Ascending aorta (tissue), 2 donors: ENCODE measurements around the gene IFNGR2. TPM values are rescaled to one million over a fixed set of nuclear protein-coding genes. Genes with fewer than 3 reads are reported as not detected.
A peak's percentile ranks its signal among the peaks of the same experiment; 100 is the strongest.

Source experiments
- DNase-seq, 2 donors: peaks; one replicate each; pipeline ENCODE4 v3.0.0-alpha.2; 2019; ENCODE audit warnings: low spot score in 2 of 2
- H3K27ac ChIP-seq, 2 donors: fragments of 200-600 bp; sonication (generic); one replicate each; pipeline ENCODE4 v1.5.1; 2016 to 2017; ENCODE audit warnings: mild to moderate bottlenecking in 1 of 2
- H3K27me3 ChIP-seq: fragments of 200-600 bp; sonication (generic); one replicate; pipeline ENCODE4 v1.5.1; 2017
- H3K36me3 ChIP-seq, 2 donors: fragments of 200-600 bp; sonication (generic); one replicate each; pipeline ENCODE4 v1.5.1; 2016
- H3K4me1 ChIP-seq, 2 donors: fragments of 200-600 bp; sonication (generic); one replicate each; pipeline ENCODE4 v1.5.1; 2016 to 2017; ENCODE audit warnings: mild to moderate bottlenecking in 1 of 2
- H3K4me3 ChIP-seq, 2 donors: fragments of 200-600 bp; sonication (generic); one replicate each; pipeline ENCODE4 v1.5.1; 2016 to 2017; ENCODE audit warnings: mild to moderate bottlenecking in 1 of 2
- H3K9me3 ChIP-seq, 2 donors: fragments of 200-600 bp; sonication (generic); one replicate each; pipeline ENCODE4 v1.5.1; 2016
- intact Hi-C: fragments of 100-400 bp; cut with DNase I; formaldehyde crosslinking; loops from one replicate; pipeline ENCODE4 v1.15.1; 2023
- total RNA-seq: library from RNA; depleted of rRNA; stranded (reverse); fragments of >200 nt; gene quantifications from one replicate; pipeline ENCODE4 v1.1.0, GENCODE V29; 2016
- TF ChIP-seq, protein P1 (sequence below), 3 experiments: fragments of 200-600 bp in 2 of 3; fragments of 450-650 bp in 1 of 3; sonication (generic) in 2 of 3; IDR thresholded peaks; one replicate each; pipeline ENCODE4 v1.5.1; 2016 to 2019; ENCODE audit warnings: antibody characterized with exemption in 3 of 3, mild to moderate bottlenecking in 1 of 3, moderate library complexity in 1 of 3

The IFNGR2 gene
- total RNA-seq, 1 donor from 2014 or later = 46.4 TPM

DNA sequence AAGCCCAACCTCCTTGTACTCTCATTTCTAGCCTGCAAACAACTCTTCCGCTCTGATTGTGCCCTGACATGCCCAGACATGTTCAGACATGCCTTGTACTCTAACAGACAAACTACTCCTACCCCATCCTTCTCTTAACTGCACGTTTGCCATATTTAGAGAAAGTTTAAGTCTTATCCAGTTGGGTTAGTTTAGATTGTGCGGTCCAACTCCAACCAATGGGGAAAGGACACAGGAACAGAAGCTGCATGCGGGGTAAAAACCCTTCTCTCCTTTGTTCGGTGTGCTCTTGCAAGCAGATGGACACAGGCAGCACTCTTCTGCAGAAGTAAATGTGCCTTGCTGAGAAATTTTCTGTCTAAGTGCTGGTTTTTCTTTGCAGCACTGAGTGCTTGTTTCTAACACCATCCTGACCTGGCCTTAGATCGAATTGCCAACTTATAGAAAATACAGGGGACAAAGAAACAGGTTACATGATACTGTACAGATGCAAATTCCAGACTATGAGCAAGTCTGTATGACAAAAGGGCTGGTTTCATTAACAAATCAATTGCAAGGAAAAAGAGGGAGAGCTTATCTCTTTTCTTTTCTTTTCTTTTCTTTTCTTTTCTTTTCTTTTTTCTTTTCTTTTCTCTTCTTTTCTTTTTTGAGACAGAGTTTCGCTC is 35.8 kb upstream of the IFNGR2 start:
- intact Hi-C loops = no loop called here
- no peak overlapping the region for H3K4me3 ChIP-seq
- no peaks in the 10 kb centered on the region for H3K27me3 ChIP-seq
- H3K4me1 ChIP-seq = no peaks in the 10 kb centered on the region
- H3K27ac ChIP-seq = no peak overlapping the region
- peaks cover 11 to 22% of the 10 kb centered on the region in 2 donors for H3K9me3 ChIP-seq
- peak in 1 of 2 donors; percentile 3 for DNase-seq
- TF ChIP-seq, protein P1, sequence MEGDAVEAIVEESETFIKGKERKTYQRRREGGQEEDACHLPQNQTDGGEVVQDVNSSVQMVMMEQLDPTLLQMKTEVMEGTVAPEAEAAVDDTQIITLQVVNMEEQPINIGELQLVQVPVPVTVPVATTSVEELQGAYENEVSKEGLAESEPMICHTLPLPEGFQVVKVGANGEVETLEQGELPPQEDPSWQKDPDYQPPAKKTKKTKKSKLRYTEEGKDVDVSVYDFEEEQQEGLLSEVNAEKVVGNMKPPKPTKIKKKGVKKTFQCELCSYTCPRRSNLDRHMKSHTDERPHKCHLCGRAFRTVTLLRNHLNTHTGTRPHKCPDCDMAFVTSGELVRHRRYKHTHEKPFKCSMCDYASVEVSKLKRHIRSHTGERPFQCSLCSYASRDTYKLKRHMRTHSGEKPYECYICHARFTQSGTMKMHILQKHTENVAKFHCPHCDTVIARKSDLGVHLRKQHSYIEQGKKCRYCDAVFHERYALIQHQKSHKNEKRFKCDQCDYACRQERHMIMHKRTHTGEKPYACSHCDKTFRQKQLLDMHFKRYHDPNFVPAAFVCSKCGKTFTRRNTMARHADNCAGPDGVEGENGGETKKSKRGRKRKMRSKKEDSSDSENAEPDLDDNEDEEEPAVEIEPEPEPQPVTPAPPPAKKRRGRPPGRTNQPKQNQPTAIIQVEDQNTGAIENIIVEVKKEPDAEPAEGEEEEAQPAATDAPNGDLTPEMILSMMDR (IDR thresholded peaks at IDR 0.05) = no peak
- no peaks in the 10 kb centered on the region for H3K36me3 ChIP-seq

DNA sequence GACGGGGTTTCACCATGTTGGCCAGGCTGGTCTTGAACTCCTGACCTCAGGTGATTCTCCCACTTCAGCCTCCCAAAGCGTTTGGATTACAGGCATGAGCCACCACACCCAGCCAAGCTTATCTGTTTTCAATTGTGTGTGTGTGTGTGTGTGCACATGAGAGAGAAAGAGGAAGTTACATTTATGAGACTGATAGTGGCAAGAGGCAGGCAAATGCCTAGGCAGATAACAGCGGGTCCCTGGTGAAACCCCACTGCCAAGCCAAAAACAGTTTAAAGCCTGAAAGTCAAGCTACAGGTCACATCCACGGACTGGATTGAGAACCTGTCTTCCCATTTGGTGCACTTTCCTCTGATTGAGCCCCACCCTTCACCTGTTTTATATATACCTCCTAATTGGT is 35.1 kb upstream of the IFNGR2 start:
- H3K27ac ChIP-seq = no peak overlapping the region
- TF ChIP-seq, protein P1 (IDR thresholded peaks at IDR 0.05) = no peak
- no peak overlapping the region for H3K4me3 ChIP-seq
- intact Hi-C loops = no loop called here
- H3K9me3 ChIP-seq = peaks cover 11 to 22% of the 10 kb centered on the region in 2 donors
- H3K36me3 ChIP-seq = no peaks in the 10 kb centered on the region
- no peak for DNase-seq
- H3K27me3 ChIP-seq = no peaks in the 10 kb centered on the region
- no peaks in the 10 kb centered on the region for H3K4me1 ChIP-seq

- H3K27ac ChIP-seq = no peak overlapping the region
- TF ChIP-seq, protein P1 (IDR thresholded peaks at IDR 0.05) = no peak
- H3K9me3 ChIP-seq = peaks cover 11 to 22% of the 10 kb centered on the region in 2 donors
- no peaks in the 10 kb centered on the region for H3K27me3 ChIP-seq
- intact Hi-C loops = no loop called here
- H3K4me3 ChIP-seq = no peak overlapping the region
- DNase-seq = no peak
- no peaks in the 10 kb centered on the region for H3K4me1 ChIP-seq
- H3K36me3 ChIP-seq = no peaks in the 10 kb centered on the region
These were observed 34.6 kb upstream of the IFNGR2 start for GRCh38 chr21:33368576-33368975.

GRCh38 chr21:33369586-33369985 is 33.6 kb upstream of the IFNGR2 start:
- DNase-seq = no peak
- Histone ChIP-seq H3K4me3 (no peak overlapping the region), H3K9me3 (peaks cover 11 to 22% of the 10 kb centered on the region in 2 donors), H3K36me3 (no peaks in the 10 kb centered on the region), H3K27me3 (no peaks in the 10 kb centered on the region), H3K4me1 (peaks cover 0 to 3% of the 10 kb centered on the region in 2 donors), H3K27ac (no peak overlapping the region)
- TF ChIP-seq, protein P1 (IDR thresholded peaks at IDR 0.05) = no peak
- intact Hi-C loops = no loop called here

GRCh38 chr21:33370305-33370704 is 32.9 kb upstream of the IFNGR2 start:
- peaks cover 0 to 4% of the 10 kb centered on the region in 2 donors for H3K4me1 ChIP-seq
- TF ChIP-seq, protein P1 (IDR thresholded peaks at IDR 0.05) = no peak
- H3K4me3 ChIP-seq = no peak overlapping the region
- no peaks in the 10 kb centered on the region for H3K27me3 ChIP-seq
- no peak overlapping the region for H3K27ac ChIP-seq
- H3K9me3 ChIP-seq = peaks cover 11 to 22% of the 10 kb centered on the region in 2 donors
- no peak for DNase-seq
- H3K36me3 ChIP-seq = no peaks in the 10 kb centered on the region
- intact Hi-C loops = no loop called here
